Stimulated activated CD8-positive, alpha-beta memory T cell treated with anti-CD3 and anti-CD28 coated beads, Interleukin-4, amount 100 ng/mL, for 24 hours (primary cell): ENCODE measurements around the gene RBM33.
A peak's percentile ranks its signal among the peaks of the same experiment; 100 is the strongest.

Experiments
- DNase-seq: peaks from one replicate; pipeline ENCODE4 v3.0.0-alpha.2; 2020; ENCODE audit warnings: low read depth

Gene RBM33

DNA sequence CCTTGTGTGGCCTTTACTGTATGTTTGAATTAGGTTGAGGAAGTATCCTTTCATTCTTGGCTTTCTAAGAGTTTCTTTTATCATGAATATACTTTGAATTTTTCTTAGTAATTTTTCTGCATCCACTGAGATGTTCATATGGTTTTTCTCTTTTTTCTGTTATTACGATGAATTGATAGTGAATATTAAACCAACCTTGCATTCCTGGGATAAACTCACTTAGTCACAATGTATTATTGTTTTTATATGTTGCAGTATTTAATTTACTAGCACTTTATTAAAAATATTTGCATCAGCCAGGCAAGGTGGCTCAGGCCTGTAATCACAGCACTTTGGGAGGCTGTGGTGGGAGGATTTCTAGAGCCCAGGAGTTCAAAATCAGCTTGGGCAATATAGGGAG, 15.3 kb upstream of the RBM33 start:
- no peak for DNase-seq

DNA sequence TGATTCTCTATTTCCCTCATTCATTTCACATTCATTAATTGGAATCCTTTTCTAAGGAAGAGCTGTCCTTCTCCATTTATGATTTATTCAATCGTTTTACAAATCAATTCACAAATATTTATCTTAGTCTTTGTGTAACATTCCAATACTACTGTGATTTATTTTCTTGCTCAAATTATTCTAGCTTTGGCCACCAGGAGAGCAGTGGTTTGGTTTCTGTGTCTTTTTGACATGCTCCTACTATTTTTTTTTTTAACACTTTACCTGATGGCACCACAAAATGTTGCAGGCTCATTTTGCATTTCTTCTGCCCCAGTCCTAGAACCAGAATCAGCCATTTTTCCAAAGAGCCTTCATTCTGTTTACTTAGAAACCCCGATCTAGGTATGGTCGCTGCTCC, 13.3 kb upstream of the RBM33 start:
- no peak for DNase-seq

DNA sequence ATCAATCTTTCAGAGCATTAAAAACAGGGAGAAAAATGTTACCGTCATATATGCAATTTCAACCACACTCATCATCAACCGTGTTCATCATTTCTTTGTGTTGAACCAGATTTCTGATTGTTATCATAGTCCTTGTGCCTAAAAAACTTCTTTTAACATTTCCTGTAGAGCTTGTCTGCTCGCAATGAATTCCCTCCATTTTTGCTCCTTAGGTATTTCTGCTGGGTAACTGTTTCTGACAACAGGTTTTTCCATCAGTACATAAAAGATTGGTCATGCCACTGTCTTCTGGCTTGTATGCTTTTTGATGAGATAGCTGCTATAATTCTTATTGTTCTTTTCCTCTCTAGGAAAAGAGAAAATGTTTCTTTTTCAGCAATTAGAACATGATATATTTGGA, 8.6 kb upstream of the RBM33 start:
- no peak for DNase-seq

DNA sequence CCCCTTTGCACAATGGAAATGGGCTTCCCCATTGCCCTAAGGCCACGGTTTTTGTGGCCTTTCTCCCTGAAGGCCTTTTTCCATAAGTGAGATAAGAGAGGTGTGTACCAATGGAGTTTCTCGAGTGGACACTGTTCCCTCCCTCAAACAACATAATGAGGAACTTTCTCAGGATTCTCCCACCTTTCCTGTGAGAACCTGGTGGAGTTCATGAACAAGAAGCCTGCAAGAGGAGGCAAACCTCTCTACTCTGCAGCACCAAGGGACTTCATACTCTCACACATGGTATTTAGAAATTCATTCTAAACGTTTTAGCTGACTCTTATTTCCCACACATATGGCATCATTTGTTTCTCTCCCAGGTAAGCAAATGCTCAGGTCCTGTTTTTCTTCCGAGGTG, 7.3 kb upstream of the RBM33 start:
- no peak for DNase-seq

DNA sequence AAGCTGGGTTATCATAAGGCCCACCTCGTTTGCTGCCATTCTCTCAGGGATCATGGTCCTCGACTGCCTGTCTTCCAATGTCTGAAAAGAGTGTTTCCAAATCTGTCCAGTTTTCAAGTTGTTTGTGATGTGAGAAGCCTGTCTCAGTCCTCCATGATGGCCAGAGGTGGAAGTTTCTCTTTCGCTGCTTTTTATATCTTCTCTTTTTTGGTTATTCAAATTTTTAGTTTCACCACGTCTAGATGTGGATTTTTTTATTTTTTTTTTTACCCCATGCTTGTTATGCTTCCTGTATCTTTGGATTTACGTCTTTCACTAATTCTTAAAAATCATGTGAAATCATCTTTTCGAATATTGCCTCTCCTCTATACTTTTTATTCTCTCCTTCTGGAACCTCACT, 6.1 kb upstream of the RBM33 start:
- DNase-seq = no peak

DNA sequence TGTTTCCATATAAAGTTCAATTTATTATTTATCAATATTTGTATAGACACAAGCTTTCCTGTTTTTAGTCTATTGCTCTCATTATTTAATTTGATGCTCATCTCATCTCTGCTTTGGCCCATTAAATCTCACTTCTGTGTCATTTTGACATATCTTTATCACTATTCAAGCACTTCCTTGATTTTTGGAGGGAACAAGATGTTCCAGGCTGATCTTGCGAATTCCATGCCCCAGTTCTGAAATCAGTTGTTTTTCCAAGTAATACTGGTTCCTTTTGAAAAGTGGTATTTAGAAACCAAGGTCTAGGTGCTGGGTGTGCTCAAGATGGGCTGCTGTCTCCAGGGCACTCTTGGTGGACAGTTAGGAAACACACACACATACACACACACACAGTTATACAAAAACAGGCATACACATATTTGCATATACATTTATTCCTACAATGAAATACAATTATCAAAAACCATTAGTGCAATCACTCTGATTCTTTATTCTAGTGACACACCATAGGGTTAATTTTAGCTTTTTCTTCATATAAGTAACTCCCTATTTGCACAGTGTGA, 4.4 kb upstream of the RBM33 start:
- no peak for DNase-seq

DNA sequence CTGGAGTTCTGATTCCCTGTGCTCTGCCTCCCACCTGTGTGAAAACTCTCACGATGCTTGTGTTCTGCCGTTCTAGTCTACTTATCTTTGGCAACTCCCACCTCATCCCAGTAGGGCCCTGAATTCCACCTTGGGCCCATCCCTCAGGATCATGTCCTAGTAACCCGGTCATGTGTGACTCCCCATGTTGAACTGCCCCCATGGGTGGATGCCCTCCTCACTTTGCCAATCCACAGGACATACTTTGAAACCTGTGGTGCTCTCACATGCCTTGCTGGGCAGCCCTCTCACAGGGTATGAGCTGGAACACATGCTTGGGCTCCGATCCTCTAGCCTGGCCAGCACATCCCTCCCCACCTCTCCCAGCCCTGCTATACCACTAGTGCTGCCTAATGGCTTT, 3.8 kb upstream of the RBM33 start:
- DNase-seq = no peak

DNA sequence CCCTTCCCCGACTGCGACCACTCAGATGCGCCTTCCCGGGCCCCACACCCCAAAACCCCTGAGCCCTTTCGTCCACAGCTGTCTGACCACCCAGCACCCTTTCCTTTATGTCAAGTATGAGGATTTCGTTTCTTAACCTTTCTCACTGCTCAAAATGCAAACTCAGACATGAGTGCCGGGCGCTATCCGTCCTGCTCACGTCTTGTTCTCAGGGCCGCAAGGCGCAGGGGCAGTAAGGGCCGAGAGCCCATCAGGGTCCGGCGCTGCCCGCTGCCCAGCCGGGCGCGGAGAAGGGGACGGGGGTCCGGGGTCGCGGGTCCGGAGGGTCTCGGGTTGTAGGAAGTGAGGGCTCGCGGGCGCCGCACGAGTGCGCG, 670 bp upstream of the RBM33 start:
- no peak for DNase-seq

DNA sequence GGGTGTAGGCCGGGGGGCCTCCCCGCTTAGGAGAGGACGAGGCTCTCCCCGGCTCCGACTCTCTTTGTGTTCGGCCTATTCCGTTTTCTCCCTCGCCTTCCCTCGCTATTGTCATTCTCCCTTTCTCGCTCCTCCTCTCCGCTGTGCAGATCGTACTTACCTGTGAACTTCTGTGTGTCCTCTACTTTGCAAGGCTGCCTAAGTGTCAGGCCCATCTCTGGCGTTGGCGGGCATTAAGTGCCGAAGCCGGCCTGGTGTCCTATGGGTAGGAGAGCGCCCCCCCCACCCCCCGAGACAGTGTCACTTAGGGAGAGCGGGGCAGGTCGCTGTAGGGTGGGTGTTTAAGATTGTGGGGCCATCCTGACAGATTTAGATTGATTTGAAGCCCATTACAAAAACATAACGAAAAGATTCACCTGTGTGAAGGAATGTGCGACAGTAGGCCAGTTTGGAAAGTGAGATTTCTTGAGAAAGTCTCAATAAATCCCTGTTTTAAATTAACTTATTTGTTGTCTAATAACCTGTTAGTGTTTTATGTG, 579 bp downstream of the RBM33 start:
- DNase-seq = peak; percentile 16

DNA sequence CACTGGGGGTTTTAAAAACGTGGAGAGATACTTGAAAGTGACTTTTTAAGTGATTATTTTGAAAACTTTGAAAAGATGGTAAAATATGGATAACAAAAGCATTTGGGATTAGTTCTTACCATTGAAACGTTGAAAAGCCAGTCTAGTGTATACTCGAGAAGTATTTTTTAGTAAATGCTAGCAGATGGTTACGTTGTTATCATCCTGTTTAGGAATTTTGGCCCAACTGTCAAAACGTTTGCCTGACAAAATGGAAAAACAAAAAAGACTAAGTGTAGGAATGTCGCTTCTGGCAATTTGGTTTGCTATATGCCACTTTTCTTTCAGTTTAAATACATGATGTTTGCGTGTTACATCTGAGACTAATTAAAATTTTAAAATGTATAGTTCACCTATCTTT, 1.2 kb downstream of the RBM33 start:
- DNase-seq = no peak

DNA sequence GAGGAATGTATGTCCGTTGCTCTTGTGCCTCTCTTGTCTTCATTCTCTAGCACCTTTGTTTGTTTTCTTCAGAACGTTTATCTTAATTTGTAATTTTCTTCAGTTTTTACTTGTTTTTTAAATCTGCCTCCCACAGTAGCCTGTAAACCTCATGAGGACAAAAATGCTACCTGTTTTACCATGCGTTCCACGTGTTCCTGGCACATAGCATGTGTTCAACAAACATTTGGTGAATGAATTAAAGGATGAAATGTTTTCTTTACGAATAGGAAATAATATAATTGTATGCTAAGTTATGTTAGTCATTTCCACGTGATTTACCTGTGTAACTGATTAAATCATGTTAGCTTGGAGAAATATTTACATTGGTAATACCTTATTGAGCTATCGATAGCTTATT, 2.2 kb downstream of the RBM33 start:
- no peak for DNase-seq

DNA sequence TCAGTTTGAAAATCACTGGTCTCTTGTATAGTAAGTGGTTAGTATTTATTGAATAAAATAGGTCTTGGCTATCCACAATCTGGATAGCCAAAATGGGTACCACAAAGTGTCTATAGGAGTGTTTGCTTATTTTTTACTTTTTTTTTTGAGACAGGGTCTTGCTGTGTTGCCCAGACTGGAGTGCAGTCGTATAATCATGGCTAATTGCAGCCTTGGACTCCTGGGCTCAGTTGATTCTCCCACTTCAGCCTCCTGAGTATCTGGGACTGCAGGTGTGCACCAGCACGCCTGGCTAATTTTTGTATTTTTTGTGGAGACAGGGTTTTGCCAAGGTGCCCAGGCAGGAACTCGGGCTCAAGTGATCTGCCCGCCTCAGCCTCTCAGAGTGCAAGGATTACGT, 2.8 kb downstream of the RBM33 start:
- DNase-seq = no peak

DNA sequence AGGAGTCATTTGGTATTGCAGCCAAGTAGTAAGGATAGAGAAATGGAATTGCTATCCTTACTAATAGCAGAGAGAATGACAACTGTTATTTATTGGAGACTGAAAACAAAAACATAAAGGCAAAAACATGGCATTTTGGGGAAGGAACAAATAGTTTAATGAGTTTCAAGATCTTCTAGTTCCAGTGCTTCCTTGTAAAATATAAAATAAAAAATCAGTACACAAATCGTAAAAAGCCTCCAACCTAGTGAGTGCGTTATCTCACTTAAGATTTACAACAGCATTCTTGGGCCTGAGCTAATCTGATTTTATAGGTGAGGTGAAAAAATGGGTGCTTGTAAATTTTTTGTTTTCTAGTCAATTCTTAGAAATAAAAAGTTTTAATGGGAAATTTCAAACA, 3.3 kb downstream of the RBM33 start:
- DNase-seq = no peak

DNA sequence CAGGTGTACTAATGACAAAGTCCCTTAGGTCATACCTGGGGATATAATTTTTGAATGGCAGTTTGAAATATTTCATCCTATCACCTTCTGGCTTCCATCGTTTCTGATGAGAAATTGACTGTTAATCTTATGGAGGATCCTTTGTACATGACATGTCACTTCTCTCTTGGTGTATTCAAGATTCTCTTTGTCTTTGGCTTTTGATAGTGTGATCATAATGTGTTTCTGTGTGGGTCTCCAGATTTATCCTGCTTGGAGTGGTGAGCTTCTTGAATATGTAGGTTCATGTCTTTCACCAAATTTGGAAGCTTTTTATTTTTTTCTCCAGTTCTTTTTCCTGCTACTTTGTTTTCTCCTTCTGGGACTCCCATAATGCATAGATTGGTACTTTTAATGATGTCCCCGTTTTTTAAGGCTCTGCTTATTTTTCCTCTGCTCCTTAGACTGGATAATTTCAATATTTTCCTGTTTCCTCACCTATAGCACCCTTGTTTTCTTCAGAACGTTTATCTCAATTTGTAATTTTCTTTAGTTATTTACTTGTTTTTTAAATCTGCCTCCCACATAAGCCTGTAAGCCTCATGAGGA, 4.4 kb downstream of the RBM33 start:
- no peak for DNase-seq

DNA sequence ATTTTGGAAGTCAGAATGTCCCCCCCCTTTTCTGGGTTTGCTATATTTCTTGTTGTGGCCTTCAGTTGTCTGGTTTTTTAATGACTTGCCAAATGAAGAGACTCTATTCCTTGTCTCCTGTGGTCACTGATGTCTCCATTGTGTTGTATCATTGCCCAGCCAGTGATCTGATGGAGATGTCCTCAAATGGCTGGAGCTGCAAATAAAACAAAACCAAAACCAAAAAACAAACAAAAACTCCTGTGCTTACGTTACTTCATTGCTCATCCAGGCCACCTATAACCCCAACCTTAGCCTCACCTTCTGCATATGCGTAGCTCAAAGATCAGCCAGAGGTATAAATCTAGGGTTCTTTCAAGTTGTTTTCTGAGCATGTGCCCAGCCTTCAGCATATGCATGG, 5.1 kb downstream of the RBM33 start:
- no peak for DNase-seq

DNA sequence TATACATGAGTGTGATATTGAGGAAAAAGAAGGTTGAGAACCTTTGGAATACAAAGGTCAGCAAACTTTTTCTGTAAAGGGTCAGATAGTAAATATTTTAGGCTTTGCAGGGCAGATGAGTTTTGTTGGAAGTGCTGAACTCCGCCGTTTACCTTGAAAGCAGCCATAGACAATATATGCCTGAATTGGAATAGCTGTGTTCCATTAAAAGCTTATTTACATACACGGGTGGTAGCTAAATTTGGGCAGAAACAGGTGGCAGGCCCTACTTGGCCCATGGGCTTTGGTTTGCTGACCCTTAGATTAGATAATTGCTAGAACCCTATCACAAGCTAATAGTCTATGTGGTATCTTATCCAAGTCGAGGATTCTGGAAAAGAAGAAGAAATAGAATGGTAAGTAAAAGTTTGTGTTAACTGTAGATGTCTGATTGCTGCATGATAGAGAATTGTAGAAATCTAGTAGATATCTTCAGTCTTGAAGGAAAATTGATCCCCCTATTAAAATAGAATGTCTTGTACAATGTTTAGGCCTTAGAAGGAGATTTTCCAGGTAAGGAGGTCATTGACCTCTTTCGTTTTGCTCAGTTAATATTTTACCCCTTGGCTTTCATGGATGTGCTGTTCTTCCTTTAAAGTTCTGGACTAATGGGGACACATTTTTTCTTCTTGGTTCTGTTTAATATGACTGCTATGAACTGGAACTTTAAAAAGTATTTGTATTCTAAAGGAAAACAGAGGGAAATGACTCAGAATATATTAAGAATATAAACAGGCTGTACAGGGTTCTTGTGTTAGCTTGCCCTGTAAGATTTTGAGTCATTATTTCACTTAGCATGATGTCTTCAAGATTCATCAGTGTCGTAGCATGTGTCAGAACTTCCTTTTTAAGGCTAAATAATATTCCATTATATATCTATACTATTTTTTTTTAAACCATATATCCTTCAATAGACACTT, 8.0 kb downstream of the RBM33 start:
- DNase-seq = no peak

DNA sequence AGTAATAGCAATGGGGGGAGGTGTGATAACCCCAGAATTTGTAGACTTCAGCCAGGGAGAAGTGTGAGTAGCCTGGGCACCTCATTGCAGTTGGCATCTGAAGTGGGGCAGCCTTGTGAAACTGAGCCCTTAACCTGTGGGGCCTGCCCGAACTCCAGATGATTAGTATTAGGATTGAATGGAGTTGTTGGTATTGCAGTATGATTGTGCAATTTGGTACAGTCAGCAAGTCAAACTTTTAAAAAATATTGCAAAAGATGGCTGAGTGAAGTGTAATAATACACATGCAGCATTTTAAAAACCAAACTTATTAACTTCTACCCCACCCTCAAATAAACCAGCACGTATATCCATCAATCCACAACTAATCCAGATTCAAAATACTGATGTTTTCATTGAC, 9.3 kb downstream of the RBM33 start:
- DNase-seq = no peak

DNA sequence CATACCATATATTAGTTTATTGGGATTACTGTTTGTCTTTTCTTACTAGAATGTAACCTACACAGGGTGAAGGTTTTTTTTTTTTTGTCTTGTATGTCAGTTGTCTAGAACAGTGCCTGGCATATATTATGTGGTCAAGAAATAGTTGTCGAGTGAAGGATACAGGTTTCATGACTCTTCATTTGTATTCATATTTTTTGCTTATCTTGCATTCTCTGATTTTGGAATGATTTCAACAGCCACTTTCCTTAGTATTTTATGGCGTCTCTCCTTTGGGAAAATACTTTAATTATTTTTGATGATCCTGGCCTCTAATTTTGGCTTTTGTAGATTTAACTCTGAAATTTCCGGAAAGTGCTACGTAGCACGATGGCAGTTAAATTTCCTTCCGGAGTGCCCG, 12.4 kb downstream of the RBM33 start:
- no peak for DNase-seq

DNA sequence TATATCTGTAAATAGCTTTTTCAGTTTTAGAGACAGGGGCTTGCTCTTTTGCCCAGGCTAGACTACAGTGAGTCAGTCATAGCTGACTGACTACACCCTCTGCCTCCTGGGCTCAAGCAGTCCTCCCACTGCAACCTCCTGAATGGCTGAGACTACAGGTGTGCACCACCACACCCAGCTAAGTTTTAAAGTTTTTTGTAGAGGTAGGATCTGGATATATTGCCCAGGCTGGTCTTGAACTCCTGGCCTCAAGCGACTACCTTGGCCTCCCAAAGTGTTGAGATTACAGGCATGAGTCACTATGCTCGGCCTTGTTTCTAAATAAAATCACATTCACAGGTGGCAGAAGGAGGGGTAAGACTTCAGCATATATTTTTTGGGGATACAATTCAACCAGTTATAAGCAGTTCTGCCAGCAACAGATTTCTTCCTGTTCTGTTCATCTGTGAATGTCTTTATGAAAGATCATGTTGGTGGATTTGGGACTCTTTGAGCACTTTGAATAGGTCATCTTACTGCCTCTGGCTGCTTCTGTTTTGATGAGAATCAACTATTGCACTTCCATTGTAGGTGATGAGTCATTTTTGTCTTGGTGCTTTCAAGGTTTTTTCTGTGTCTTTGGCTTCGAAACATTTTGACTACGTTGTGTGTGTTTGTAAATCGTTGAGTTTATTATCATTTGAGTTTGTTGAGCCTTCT, 15.7 kb downstream of the RBM33 start:
- no peak for DNase-seq

DNA sequence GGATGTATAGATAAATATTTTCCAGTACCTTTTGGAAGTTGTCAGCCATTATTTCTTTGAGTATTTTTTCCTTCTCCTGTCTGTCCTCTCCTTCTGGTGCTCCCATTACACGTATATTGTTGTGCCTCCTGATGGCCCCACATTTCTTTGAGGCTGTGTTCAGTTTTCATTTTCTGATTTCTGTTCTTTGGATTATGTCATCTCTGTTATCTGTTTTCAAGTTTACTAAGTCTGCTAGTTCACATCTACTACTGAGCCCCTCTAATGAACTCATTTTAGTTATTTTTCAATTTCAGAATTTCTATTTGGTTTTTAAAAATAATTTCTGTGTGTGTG, 16.3 kb downstream of the RBM33 start:
- no peak for DNase-seq

DNA sequence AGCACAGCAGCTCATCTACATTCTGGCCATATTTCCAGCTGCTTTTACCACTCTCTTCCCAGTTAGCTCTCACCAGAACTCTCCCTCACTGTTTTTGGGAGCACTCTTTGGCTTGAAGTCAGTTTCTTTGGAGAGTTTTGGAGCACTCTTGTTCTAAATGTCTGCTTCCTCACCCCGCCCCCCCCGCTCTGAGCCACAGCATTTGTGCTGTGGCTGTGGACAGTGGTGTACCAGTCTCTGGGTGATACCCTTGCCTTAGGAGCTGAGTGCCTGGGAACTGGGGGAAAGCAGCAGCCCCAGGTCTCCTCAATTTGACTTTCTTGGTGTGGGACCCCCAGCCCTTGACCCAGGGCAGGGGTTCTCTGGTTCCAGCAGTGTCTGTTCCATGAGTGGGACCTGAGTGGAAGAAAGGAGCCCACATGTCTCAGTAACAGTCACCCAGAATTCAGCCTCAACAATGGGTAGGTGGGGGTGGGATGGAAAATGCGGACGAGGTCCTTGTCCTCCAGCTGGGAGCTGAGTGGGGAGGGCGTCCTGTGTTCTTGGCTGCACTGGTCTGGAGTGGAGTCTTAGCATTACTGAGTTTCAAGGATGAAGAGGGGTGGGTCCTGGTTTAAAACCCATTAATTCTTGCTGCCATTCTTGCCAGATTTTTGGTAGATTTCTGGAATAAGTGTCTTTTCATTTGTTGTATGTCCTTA, 18.0 kb downstream of the RBM33 start:
- no peak for DNase-seq

DNA sequence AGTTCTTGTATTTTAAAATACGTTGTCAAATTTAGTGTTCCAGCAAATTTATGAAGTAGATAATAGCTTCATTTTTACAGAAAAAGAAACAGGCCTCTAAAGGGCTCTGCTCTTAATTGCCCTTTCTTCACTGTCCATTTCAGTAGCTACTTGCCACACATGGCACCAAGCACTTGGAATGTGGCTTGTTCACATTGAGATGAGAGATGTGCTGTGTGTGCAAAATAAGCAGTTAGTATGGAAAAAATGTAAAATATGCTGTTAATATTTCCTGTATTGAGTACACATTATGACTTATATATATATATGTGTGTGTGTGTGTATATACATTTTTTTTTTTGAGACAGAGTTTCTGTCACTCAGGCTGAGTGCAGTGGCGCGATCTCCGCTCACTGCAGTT, 19.5 kb downstream of the RBM33 start:
- no peak for DNase-seq
